Ureter (tissue), 1 donor: Measurements from ENCODE around the gene TSPAN3. TPM values are rescaled to one million over a fixed set of nuclear protein-coding genes. Genes with fewer than 3 reads are reported as not detected.

Experiments used
- DNase-seq: peaks from one replicate; pipeline ENCODE4 v3.0.0-alpha.2; 2020; ENCODE audit warnings: low spot score
- total RNA-seq: library from RNA; stranded (reverse); gene quantifications from one replicate; pipeline ENCODE4 v1.2.4, GENCODE V29; 2023
- donor health status: DM: yes; HTN: yes; CAD: no.

TSPAN3 gene
- total RNA-seq, 1 donor from 2014 or later: 166 TPM

DNA sequence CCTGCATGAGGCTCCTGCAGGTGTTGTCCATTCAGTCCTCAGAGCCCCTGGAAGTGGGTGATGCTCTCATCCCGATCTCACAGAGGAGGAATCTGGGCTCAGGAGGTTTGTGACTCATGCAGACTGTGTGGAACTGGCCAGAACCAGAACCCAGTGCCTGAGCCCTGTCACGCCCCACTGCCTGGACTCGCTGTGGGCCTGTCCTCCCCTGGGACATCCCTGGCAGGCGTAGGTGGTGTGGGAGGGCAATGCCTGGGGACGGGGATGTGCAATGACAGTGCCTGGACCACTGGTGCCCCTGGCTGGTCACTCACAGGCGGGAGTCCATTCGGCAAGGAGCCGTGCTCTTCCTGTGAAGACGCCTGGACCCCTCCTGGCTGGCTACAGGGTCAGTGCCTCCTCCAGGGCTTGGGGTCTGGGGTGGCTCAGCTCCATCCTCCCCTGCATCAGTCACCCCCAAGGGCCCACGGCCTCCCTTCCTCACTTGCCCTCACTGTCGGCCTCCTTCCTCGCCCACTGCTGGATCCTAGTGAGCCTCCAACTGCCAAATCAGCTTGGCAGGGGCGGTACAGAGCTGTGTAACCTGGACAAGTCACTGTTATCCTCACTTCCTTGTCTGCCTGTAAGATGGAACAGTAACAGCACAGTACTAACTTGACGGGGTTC is 61.1 kb downstream of the TSPAN3 start:
- DNase-seq: no peak

DNA sequence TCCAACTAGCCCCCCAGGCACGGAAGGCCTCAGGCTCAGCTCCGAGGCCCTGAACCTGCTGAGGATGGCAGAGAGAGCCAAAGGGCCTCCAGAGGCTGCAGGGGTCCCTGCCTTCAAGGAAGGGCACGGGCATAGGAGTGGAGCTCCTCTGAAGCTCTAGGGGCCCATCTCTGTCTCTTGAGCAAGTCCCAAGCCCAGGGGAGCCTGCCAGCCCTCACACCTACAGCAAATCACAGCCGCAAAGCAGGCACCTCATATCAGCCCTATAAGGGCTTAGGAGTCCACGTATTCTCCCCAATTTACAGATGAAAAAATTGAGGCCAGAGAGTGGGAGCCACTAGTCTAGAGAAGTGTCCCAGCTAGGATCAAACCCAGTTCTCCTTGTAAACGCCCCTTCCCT is 61.7 kb downstream of the TSPAN3 start:
- no peak for DNase-seq

DNA sequence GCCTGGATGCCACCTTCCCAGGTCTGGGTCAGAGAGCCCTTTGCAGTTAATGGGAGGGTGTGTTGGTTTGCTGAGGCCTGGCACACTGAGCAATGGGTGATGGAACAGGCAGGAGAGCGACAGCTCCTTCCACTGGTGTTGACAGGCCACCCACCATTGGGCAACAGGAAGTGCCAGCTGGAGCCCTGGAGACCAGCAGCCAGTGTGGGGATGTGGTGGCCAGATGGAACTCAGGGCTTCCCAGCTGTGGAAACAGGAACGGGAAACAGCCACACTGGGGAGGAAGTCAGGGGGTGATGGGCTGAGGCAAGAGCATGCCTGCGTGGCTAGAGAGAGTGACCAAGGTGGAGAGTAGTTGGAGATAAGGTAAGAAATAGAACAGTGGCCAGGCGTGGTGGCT is 66.7 kb downstream of the TSPAN3 start:
- no peak for DNase-seq

DNA sequence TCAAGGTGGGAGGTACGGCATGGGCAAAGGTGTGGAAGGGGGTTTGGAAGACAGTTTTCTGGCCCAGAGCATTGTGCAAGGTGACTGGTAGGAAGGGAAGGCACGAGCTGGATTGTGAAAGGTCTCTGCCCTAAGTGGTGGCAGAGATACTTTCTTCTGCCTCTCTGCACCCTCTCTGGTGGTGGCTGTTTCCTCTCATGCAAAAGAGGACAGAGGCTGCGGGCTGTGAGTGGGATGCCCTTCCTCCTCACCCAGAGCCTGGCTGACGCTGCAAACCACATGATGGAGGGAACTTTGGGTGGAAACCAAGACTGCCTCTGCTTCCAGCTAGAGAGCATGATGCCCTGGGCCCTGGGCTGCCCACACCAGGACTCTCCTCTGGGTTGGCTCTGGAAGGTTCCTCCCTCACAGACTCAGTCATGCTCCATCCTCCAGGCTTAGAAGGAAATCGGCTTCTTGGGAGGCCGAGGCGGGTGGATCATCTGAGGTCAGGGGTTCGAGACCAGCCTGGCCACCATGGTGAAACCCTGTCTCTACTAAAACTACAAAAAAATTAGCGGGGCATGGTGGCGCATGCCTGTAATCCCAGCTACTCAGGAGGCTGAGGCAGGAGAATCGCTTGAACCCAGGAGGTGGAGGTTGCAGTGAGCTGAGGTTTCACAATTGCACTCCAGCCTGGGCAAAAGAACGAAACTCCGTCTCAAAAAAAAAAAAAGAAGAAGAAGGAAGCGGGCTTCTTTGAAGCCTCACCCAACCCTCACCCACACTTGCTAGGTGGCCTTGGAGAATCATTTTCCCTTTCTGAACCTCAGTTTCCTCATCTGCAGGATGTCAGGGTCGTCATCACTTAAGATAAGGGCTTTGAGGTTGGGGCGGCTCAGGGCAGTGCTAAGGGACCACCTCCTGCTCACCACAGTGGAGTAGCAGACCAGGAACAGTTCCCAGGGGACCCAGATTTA is 67.7 kb downstream of the TSPAN3 start:
- DNase-seq: no peak

DNA sequence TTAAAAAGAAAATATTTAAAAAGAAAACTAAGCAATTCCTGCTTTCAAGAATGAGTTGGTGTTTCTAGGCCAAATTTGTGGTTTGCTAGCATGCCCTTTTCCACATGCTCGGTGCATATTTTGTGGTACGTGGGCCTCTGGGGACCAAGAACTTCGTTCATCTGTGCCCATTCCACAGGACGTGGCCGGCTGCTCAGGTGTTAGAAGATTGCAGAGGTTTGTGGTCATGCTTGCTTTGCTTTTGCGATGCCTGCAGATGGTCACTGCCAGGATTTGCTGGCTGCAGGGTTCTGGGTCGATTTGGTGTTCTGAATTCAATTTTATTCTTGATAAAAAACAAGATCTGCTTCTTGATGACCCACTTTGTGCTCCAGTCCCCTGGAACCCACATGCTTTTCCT is 68.5 kb downstream of the TSPAN3 start:
- no peak for DNase-seq

DNA sequence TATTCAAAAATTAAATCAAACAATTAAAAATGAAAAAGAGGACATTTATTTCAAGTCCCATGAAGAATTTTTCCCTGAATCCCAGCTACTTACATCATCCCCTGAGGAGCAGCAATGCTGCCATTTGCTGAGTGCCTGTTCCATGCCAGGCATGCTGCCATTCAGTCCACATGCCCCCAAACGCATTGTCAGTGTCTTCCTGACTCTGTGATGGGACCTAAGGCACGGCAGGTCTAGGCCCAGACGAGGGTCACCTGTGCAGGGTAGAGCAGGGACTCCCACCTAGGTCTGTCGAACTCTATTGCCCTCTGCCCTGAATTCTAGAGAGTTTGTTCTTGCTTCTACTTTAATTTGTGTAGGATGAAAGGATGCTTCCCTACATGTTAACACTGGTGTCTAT is 68.9 kb downstream of the TSPAN3 start:
- DNase-seq: no peak

DNA sequence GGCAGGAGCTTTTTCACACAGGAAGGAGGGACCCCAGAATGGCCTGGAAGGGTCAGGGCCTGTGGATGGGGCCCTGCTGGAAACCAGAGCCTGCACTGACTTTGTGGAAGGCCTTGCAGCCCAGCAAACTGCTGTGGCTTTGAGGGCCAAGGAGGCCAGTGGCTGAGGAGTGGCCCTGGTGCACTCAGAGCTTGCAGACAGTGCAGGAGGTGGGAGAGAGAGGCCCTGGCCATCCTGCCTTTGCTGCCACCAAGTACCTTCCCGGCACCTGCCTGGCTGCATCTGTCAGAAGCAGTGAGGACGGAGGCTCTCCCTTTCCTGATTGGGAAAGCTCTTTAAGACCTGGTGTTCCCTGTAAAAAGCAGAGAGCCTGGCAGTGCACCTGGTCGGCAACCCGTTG is 69.6 kb downstream of the TSPAN3 start:
- DNase-seq: no peak

DNA sequence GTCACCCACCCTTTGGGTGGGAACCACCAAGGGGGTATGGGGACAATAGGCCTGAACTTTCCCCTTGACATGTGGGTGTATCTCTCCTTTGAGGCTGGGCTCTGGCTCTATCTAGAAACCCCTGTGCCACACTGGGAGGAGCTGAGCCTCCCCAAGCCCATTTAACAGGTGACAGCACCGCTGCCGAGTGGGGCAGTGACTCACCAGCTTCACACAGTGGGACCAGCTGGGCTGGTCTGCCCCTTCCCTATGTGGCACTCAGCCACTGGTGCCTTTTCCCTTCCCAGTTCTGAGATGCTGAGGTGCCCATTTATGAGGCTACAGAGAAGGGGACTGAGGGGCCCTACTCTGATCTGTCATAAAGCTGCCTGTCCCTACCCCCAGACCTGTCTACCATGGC is 70.9 kb downstream of the TSPAN3 start:
- no peak for DNase-seq

DNA sequence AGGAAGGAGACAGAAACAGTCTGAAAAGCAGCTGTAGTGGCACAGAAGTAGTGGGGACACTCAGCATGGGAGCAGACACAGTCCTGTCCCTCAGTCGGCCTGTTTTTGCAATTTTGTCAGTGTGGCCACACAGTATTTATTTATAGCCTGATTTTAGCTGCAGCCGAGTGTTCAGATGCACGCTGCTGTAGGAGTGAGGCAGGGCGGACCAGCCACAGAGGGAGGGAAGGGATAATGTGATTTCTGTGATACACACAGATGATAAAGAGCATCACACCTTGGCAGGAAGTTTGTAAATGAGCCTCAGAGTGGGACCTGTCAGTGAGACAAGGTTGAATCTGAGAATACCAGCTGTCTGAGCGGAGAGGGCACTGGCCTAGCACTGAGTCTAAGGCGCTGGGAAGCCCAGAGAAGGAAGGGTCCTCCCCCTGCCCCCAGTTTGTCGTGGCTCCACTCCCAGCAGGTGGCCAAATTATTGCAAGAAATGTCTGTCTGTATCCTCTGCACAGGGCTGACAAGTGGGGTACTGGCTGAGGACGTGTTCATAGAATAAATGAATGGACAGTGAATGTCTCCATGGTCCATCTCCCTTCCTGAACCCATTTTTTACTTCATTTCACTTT is 72.1 kb downstream of the TSPAN3 start:
- DNase-seq: no peak

DNA sequence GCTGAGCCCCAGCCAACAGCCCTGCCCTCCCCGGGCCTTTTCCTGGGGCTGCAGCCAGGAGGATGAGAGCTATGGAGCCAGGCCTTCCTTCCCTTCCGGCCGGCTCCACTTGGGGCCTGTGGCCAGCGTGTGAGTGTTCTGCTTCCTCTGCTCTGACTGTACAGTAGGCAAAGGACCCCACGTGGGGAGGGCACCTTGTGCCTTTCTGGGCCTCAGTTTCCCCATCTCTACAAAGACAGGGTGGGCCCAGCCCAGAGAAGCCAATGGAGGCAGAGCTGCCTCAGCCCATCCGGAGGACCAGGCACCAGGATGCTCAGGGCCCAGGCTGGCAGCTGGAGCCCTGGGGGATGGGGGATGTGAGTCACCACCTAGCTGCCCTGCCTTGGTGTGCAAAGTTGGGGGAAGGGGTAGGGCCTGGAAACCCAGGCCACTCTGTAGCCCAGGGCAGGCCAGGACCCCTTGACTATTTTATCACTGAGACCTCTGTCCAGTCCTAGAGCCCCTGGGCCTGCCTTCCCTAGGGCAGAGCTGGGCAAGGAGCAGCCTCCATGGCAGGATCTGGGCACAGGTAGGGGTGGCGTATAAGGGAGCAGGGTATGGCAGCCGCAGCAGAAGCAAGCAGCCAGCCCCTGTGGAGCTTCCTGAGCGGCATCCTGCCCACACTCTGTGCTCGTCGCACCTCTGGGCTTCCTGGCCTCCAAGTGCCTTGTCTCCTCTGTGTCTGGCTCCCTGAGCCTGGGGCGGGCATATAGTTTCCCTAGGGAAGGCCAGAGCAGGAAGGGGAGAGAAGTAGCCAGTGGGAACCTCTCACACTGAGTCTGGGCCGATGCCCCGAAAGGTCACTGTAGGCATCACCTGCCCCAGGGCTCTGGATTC is 74.1 kb downstream of the TSPAN3 start:
- no peak for DNase-seq

DNA sequence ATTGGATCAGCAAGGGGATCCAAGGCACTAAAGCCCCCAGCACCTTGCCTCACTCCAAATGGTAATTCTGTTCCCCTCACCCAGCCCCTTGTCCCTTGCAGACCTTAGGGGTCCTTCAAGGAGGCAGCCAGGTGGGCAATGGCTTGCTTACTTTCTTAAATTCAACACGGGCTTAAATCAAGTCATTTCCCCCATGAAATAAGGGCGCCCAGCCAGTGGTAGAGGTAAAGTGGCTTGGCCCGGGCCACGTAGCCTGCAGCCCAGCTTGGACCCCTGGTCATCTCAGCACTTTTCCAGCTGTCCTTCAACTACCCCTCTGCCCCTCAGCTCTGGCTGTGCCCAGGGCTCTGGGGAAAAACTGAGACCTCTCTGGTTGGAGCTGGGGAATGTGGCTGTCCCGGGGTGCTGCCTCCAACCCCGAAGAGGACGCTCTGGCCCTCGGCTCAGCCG is 74.8 kb downstream of the TSPAN3 start:
- DNase-seq: no peak

DNA sequence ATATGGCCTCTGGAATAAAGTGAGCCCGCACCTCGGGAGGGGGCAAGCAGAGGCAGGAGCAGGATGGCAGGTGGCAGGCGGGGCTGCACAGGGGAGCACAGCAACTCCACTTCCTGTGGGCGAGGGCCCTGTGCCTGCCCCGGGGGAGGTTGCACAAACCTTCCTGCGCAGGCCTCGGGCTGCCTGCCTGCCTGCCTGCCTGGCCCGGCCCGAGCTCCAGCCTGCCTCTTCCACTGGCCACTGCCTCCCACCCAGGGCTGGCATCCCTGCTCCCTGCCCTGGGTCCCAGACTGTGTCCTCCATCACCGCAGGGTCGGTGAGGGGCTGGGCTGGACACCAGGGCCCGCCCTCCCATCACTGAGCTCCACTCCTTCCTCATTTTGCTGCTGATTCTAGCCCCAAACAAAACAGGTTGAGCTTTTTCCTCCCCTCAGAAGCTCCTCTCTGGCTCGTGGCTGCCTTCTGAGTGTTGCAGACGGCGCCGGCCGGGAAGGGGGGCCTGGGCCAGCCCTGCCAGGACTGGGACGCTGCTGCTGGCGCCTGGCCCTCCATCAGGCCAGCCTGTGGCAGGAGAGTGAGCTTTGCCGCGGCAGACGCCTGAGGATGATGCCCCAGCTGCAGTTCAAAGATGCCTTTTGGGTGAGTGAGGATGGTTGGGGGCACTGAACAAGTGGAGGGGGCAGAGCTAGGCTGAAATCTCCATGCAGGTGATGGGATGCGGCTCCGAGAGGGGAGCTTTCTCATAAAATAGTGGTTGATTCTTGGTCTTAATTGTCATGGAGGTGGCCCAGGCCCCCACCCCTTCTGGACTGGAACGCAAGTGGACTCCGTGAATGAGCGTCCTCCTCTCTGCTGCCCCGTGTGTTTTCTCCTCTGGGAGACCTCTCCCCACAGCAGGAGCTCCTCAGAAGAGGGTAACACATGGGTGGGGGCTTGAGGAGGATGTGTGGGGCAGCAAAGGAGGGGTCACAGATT is 75.7 kb downstream of the TSPAN3 start, which contains the start of gene PSTPIP1:
TSS of gene PSTPIP1 (plus strand) at position 156 of the 975 bp plus-strand sequence. CDS start at position 604, 448 bp downstream.
- peak; percentile 74 for DNase-seq

DNA sequence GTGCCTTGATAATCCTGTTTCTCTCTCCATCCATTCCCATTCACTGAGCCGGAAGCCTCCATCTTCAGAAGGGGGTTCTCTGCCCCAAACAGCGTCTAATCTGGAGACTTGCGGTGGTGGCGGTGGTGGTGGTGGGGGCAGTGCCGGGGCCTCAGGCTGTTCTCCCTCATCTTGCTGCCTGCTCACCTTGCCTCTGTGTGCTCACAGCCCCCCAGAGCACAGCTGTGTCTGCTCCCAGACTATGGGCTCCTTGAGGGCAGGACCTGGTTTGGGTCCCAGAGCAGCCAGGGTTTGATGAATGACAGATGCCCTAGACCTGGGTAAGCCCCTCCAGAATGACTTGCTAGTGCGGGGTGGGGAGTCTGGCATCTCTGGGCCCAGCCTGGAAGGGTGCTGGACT is 76.4 kb downstream of the TSPAN3 start:
- no peak for DNase-seq

DNA sequence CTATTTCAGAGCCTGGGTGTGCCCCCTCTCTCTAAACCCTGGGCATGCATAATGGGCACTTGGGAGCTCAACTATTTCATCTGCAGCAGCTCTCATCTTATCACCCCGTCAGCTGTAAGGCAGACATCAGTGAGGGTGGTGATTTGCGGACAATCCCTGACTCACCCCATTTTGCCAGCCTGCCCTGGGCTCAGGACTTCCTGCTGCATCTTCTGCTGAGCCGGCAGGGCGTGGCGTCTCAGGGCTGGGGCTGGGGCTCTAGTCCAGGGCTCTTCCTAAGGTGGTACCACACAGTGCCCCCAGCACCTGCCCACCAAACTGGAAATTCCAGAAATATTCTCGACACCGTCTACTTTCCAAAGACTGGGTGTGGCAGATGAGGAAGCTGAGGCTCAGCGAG is 76.9 kb downstream of the TSPAN3 start:
- no peak for DNase-seq

DNA sequence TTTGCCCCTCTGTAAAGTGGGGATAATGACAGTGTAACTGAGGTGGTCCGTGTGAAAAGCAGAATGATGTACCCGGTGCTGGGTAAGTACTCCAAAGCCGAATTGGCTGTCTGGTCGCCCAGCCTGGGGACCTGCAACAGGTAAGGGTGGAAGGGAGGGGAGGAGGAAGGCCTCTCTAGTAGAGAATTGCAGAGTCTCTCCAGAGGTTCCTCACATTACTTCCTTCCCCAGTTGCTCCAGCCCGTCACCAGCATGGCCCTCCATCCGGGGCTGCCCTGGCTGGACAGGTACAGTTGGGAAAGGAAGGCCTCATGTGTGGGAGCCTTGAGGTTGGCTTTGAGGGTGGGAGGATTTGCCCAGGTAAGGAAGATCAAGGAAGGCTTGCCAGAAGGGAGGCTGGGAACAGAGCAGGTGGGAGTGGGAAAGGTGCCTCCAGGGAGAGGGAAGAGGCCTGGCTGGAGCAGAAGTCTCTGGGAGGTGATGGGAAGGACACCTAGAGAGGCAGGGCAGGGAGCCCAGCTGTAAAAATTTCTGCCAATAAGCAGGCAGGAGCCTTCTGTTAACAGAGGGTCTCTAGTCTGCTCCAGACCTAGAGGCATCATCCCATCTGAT is 77.7 kb downstream of the TSPAN3 start:
- no peak for DNase-seq

DNA sequence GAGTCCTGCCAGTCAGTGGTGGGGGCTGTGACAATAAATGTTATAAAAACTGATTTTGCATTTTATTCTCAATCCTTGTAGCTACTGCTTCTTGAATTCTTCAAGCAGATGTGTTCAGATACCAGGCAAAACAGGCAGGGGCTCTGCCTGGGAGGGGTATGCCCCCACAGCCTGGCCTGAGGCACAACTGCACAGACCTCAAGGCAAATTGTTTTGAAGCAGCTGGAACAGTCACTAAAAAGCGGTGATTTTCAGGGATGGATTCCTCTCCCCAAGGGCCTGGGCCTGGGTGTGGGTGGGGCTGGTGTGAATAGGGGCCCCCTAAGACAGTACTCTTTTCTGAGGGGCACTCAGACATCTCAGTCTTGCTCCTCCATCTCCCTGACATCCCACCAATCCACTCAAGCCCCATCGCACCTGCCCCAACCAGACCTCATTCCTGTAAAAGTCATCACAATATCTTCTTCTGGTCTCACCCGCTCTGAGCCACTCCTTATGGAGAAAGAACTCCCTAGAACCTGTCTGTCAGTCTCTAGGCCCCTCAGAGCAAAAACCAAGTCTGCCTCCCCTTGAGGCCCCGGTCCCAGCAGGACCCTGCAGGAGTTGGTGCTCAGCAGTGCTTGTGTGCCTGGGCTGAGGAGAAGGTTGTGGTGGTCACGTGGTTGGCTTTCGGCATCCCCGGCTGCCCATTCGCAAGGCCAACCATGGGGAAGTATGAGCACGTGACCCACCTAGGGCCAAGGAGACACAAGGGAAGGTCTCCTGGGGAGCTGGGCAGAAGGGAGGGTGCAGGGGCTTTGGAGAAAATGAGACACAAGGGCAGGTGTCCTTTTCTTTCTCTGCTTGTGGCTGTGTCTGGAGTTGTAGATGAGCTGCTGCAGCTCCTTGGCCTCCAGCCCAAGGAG is 78.9 kb downstream of the TSPAN3 start:
- DNase-seq: no peak
